GM23338 (cell line): ENCODE data around the gene CPXM2.

Source experiments
- CREB1 ChIP-seq: fragments of 250-450 bp; sonication (Bioruptor Pico); IDR thresholded peaks from 2 replicates; pipeline ENCODE4 v1.5.0; 2020; ENCODE audit warnings: low read depth, mild to moderate bottlenecking, moderate library complexity
- EZH2 ChIP-seq: fragments of 200-600 bp; sonication (generic); IDR thresholded peaks from one replicate; pipeline ENCODE4 v1.8.0; 2017; ENCODE audit warnings: antibody characterized with exemption, mild to moderate bottlenecking, low read depth; ENCODE audit not compliant: unreplicated experiment
- EZH2phosphoT487 ChIP-seq: fragments of 200-600 bp; sonication (generic); IDR thresholded peaks from one replicate; pipeline ENCODE4 v1.8.1; 2018; ENCODE audit warnings: antibody characterized with exemption; ENCODE audit not compliant: unreplicated experiment
- JUNB ChIP-seq: IDR thresholded peaks from one replicate; pipeline ENCODE4 v1.6.1; 2016; ENCODE audit warnings: antibody characterized with exemption; ENCODE audit not compliant: unreplicated experiment
- NANOG ChIP-seq: IDR thresholded peaks from 2 replicates; pipeline ENCODE4 v1.6.1; 2016; ENCODE audit warnings: antibody characterized with exemption, borderline replicate concordance
- POLR2AphosphoS5 ChIP-seq: IDR thresholded peaks from 2 replicates; pipeline ENCODE4 v1.6.1; 2016; ENCODE audit warnings: antibody characterized with exemption, low read depth
- STAT1 ChIP-seq: IDR thresholded peaks from one replicate; pipeline ENCODE4 v1.6.1; 2016; ENCODE audit warnings: antibody characterized with exemption; ENCODE audit not compliant: unreplicated experiment
- ZNF114 ChIP-seq: fragments of 250-450 bp; sonication (Bioruptor Pico); IDR thresholded peaks from 2 replicates; pipeline ENCODE4 v1.5.0; 2020; ENCODE audit warnings: mild to moderate bottlenecking, moderate library complexity
- ZNF331 ChIP-seq: fragments of 250-450 bp; sonication (Bioruptor Pico); IDR thresholded peaks from 2 replicates; pipeline ENCODE4 v1.5.0; 2020; ENCODE audit warnings: low read depth, mild to moderate bottlenecking, moderate library complexity
- TF ChIP-seq, protein P1 (sequence below), 2 experiments: fragments of 200-600 bp in 1 of 2; sonication (generic) in 1 of 2; conservative IDR thresholded peaks; 2 replicates each; pipeline versions ENCODE4 v1.5.1 to v1.6.1; 2016 to 2017; ENCODE audit warnings: antibody characterized with exemption in 2 of 2, low read depth in 2 of 2, mild to moderate bottlenecking in 2 of 2, moderate library complexity in 1 of 2
- TF ChIP-seq, protein P2 (sequence below): IDR thresholded peaks from one replicate; pipeline ENCODE4 v1.6.1; 2018; ENCODE audit warnings: antibody characterized with exemption; ENCODE audit not compliant: unreplicated experiment
- TF ChIP-seq, protein P3 (sequence below): IDR thresholded peaks from 2 replicates; pipeline ENCODE4 v1.6.1; 2016; ENCODE audit warnings: antibody characterized with exemption

DNA sequence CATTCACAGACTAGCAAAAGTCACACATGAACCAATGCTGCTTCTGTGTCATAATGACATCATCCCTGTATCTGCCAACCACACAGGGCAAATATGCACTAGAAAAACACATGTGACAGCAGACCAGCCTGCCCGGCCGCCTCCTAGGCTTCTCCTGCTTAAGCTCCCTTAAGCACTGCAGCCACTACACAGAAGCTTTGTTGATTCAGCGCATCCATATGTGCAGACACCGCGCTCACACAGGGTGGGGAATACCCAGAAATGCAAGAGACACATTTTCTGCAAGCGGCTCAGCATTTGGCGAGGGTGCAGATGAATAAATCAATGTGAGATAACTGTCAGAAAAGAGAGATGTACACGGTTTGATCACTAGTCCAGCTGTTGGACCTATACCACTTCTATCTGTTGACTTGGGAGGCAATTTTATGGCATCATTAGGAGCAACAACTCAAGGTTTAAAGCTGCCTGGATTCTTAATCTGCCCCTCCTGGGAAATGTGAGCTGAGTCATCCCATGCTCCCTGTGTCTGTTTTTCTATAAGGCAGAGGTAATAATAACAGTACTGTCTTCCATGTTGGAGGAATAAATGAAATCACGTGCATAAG, 33.4 kb downstream of the CPXM2 start:
- TF ChIP-seq, protein P1, sequence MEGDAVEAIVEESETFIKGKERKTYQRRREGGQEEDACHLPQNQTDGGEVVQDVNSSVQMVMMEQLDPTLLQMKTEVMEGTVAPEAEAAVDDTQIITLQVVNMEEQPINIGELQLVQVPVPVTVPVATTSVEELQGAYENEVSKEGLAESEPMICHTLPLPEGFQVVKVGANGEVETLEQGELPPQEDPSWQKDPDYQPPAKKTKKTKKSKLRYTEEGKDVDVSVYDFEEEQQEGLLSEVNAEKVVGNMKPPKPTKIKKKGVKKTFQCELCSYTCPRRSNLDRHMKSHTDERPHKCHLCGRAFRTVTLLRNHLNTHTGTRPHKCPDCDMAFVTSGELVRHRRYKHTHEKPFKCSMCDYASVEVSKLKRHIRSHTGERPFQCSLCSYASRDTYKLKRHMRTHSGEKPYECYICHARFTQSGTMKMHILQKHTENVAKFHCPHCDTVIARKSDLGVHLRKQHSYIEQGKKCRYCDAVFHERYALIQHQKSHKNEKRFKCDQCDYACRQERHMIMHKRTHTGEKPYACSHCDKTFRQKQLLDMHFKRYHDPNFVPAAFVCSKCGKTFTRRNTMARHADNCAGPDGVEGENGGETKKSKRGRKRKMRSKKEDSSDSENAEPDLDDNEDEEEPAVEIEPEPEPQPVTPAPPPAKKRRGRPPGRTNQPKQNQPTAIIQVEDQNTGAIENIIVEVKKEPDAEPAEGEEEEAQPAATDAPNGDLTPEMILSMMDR (conservative IDR thresholded peaks at IDR 0.05; ENCODE audit: low read depth in 2 of 2), result no peak
- TF ChIP-seq EZH2phosphoT487, result no peak
- no peak for TF ChIP-seq EZH2
- no peak for TF ChIP-seq POLR2AphosphoS5
- TF ChIP-seq, protein P2, sequence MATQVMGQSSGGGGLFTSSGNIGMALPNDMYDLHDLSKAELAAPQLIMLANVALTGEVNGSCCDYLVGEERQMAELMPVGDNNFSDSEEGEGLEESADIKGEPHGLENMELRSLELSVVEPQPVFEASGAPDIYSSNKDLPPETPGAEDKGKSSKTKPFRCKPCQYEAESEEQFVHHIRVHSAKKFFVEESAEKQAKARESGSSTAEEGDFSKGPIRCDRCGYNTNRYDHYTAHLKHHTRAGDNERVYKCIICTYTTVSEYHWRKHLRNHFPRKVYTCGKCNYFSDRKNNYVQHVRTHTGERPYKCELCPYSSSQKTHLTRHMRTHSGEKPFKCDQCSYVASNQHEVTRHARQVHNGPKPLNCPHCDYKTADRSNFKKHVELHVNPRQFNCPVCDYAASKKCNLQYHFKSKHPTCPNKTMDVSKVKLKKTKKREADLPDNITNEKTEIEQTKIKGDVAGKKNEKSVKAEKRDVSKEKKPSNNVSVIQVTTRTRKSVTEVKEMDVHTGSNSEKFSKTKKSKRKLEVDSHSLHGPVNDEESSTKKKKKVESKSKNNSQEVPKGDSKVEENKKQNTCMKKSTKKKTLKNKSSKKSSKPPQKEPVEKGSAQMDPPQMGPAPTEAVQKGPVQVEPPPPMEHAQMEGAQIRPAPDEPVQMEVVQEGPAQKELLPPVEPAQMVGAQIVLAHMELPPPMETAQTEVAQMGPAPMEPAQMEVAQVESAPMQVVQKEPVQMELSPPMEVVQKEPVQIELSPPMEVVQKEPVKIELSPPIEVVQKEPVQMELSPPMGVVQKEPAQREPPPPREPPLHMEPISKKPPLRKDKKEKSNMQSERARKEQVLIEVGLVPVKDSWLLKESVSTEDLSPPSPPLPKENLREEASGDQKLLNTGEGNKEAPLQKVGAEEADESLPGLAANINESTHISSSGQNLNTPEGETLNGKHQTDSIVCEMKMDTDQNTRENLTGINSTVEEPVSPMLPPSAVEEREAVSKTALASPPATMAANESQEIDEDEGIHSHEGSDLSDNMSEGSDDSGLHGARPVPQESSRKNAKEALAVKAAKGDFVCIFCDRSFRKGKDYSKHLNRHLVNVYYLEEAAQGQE, result no peak
- TF ChIP-seq CREB1, result no peak
- TF ChIP-seq, protein P3, sequence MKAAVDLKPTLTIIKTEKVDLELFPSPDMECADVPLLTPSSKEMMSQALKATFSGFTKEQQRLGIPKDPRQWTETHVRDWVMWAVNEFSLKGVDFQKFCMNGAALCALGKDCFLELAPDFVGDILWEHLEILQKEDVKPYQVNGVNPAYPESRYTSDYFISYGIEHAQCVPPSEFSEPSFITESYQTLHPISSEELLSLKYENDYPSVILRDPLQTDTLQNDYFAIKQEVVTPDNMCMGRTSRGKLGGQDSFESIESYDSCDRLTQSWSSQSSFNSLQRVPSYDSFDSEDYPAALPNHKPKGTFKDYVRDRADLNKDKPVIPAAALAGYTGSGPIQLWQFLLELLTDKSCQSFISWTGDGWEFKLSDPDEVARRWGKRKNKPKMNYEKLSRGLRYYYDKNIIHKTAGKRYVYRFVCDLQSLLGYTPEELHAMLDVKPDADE, result no peak
- TF ChIP-seq JUNB, result no peak
- TF ChIP-seq STAT1, result no peak
- TF ChIP-seq ZNF331, result no peak
- TF ChIP-seq ZNF114 (CRISPR knock-in tag), result no peak
- no peak for TF ChIP-seq NANOG
